GM18951 (cell line): Measurements from ENCODE around the gene ZBTB1.

Source experiments
- POLR2A ChIP-seq: IDR thresholded peaks from 4 replicates; pipeline ENCODE4 v1.6.1; 2011; ENCODE audit warnings: mild to moderate bottlenecking; ENCODE audit not compliant: insufficient read length, insufficient read depth; ENCODE audit errors: extremely low read depth
- in situ Hi-C: fragments of 300-500 bp; cut with MboI; formaldehyde crosslinking; loops from one replicate; pipeline ENCODE4 v1.12.0; 2022; ENCODE audit warnings: low sequenced_read_pairs, mixed read lengths, inconsistent platforms; ENCODE audit not compliant: unreplicated experiment

ZBTB1 gene

DNA sequence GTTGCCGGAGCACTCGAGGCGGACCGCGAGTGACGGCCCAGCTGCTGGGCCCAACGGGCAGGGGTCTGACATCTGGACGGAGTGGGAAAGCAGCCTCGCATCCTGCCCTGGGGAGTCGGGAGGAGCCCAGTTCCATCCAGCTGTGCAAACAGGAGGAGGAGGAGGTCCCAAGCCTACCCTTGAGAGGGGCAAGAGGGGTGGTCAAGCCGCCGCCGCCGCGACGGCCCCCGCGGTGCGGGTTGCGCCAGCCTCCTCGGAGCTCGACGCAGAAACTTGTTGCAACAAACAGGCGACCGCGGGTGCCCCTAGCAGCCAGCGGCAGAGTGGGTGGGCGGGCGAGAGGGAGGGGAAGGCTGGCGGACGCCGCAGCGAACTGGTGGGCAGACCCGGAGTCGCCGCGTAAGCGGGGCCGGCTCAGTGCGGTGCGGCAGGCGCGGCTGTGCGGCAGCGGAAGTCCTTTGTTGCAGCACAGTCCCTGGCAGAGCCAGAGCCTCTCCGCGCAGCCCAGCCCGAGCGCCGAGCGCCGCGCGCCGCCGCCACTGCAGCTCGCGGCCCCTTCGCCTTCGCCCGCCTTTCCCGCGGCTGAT lies at the start of gene ZBTB1:
Gene ZBTB1, plus strand, starts transcription at position 461 of the 587 bp plus-strand sequence. CDS start 16,735 bp downstream, outside the sequence.
- peak; percentile 84 for TF ChIP-seq POLR2A
- in situ Hi-C loops: no loop called here

- TF ChIP-seq POLR2A: no peak
- in situ Hi-C loops: no loop called here
These were observed 45.0 kb upstream of the ZBTB1 start for GRCh38 chr14:64459405-64460136.

DNA sequence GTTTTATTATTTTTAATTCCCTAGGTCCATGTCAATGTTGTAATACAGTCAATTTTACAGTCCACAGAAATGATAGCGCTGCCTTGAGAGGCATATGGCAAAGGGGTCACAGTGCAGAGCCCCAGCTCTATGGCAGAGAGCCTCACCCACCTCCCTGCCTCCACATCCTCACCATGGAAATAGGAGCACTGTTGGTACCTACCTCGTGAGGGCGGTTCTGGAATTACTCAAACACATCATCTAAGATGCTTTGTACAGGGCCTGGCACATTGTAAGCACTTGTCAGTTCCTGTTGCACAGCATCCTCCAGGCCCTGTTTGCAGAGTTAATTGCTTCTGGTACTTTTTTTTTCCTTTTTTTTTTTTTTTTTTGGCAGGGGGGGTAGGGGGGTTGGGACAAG lies 43.3 kb upstream of the ZBTB1 start:
- in situ Hi-C loops: no loop called here
- no peak for TF ChIP-seq POLR2A

DNA sequence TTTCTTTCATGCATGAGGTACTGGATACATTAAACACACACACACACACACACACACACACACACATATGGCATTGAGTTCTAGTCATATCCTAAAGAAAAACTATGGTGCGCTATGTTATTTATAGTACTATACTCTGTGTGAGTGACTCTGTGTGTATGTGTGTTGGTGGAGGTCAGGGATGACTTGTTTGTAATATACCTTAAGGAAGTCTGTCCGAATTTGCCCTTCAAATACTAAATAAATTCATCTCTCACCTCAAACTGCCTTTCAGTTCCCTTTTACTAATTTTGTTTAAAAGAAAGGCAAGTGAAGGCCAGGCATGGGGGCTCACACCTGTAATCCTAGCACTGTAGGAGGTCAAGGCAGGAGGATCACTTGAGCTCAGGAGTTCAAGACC lies 41.4 kb upstream of the ZBTB1 start:
- in situ Hi-C loops: no loop called here

DNA sequence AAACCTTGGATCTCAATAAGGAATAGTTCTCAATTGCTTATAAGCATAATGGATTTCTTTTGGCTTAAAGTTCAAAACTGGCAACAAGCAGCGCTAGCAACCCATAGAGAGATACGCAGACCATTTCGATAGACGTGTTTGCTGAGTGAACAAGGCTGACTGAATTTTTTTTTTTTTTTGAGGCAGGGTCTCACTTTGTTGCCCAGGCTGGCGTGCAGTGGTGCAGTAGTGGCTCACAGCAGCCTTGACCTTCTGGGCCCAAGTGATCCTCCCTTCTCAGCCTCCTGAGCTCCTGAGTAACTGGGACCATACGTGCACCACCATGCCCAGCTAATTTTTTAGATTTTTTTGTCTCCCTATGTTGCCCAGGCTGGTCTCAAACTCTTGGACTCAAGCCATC lies 40.7 kb upstream of the ZBTB1 start:
- no peak for TF ChIP-seq POLR2A
- in situ Hi-C loops: no loop called here

More for the DNA sequence above, 41.4 kb upstream of the ZBTB1 start:
- TF ChIP-seq POLR2A: no peak

DNA sequence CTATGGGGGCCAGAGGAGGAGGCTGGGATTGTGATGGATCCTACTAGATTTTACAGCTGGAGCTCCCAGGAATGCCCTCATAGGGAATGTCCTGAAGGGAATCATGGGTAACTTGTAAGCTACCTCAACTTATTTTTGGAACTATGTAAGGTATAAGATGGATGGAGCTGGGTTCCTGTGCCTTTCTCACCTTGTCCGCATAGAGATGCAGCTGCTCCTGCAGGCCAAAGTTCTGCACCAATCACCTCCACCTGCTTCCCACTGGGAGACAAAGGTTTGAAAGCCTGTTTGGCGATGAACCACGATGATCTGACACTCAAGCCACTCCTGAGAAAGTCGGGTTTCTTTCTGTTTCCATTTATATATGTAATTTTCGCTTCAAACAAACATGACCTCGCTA lies 39.9 kb upstream of the ZBTB1 start:
- in situ Hi-C loops: no loop called here
- no peak for TF ChIP-seq POLR2A

- TF ChIP-seq POLR2A: peak; percentile 62
- in situ Hi-C loops: no loop called here
These were observed 39.3 kb upstream of the ZBTB1 start, which contains the start of gene AKAP5 for GRCh38 chr14:64465191-64465822. Gene AKAP5, plus strand, starts transcription at chr14:64465499. Its CDS starts 2,896 bp downstream, at chr14:64468395.

GRCh38 chr14:64465831-64466554 lies 38.6 kb upstream of the ZBTB1 start:
- in situ Hi-C loops: no loop called here

DNA sequence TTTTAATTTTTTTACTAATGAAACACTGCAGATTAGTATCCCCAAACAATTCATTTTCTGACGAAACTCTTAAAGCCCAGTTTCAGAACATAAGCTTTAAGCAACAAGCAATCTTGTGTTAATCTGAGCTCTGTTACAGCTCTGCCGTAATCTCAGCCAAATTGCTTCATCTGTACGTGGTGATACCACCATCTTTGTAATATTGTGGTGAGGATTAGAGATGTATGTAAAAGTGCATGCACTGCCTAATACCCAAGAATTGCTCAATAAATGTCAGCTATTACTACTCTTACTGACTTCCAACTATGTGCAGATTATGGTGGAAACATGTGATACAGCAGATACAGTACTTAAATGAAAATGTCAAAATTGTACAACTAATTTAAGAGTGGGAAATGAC lies 37.5 kb upstream of the ZBTB1 start:
- in situ Hi-C loops: no loop called here
- TF ChIP-seq POLR2A: no peak

More at GRCh38 chr14:64465831-64466554, 38.6 kb upstream of the ZBTB1 start:
- no peak for TF ChIP-seq POLR2A

GRCh38 chr14:64467566-64467965 lies 37.0 kb upstream of the ZBTB1 start:
- no peak for TF ChIP-seq POLR2A
- in situ Hi-C loops: no loop called here

DNA sequence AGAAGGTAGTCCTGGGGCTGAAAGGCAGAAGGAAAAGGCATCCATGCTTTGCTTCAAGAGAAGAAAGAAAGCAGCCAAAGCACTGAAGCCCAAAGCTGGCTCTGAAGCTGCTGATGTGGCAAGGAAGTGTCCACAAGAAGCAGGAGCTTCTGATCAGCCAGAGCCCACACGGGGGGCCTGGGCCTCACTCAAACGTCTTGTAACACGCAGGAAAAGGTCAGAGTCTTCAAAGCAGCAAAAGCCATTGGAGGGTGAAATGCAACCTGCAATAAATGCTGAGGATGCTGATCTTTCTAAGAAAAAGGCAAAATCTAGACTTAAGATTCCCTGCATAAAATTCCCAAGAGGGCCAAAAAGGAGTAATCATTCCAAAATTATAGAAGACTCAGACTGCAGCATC lies 36.1 kb upstream of the ZBTB1 start:
- TF ChIP-seq POLR2A: no peak
- in situ Hi-C loops: no loop called here

DNA sequence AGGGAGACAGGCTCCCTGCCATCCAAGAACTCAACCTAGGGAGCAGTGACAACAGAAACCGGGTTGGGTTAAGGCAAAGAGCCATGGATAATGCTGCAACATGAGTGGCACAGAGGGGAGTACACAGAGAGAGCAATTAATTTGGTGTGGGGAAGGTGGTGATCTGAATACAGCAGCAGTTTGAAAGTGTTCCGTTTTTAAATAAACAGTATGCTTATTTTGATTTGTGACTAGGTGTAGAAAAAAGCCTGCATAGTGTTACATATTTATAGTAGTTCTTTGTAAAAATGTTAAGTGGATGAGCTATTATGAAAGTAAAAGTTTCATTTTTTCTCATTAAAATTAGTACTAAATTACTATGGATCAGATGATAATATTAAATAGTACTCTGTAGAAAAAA lies 30.5 kb upstream of the ZBTB1 start:
- in situ Hi-C loops: no loop called here
- no peak for TF ChIP-seq POLR2A

DNA sequence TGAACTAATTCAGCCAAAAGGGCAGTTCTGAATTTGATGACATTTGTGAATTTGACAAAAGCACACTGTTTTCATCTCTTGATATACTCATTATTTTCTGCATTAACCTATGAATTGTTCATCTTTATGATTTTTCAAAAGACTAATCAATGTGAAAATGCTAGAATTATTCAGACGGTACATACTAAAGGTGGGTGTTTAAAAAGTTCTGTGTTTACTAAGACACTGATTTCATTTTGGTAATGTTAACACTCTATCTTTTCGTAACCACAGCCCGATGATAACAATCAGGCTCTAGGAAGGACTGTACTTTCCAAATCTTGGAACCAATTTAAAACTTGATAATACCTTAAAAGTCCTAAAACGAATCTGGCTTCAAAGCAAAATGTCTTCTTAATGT lies 29.9 kb upstream of the ZBTB1 start:
- in situ Hi-C loops: no loop called here
- TF ChIP-seq POLR2A: no peak
